ENCODE data around the gene APOBEC4. TPM values are rescaled to one million over a fixed set of nuclear protein-coding genes. Genes with fewer than 3 reads are reported as not detected.
A peak's percentile ranks its signal among the peaks of the same experiment; 100 is the strongest.
"Not testable (repeated sequence)": the region's sequence is repeated elsewhere in the genome, so short reads cannot be mapped to it uniquely, and the experiment has no call there.

Gene APOBEC4
- total RNA-seq, 4 donors from 2014 or later: not detected

GRCh38 chr1:183689762-183690204 is 36.7 kb upstream of the APOBEC4 start:
- H3K4me3 ChIP-seq: no peak overlapping the region
- H3K36me3 ChIP-seq: no peaks in the 10 kb centered on the region
- H3K27ac ChIP-seq: no peak overlapping the region
- intact Hi-C loops (cut with DNase I): no loop called here
- no peaks in the 10 kb centered on the region for H3K27me3 ChIP-seq
- TF ChIP-seq POLR2A (IDR thresholded peaks at IDR 0.05): no peak
- TF ChIP-seq CTCF (IDR thresholded peaks at IDR 0.05): no peak
- H3K4me1 ChIP-seq: no peaks in the 10 kb centered on the region
- H3K9me3 ChIP-seq: no peaks in the 10 kb centered on the region
- no peak for DNase-seq

DNA sequence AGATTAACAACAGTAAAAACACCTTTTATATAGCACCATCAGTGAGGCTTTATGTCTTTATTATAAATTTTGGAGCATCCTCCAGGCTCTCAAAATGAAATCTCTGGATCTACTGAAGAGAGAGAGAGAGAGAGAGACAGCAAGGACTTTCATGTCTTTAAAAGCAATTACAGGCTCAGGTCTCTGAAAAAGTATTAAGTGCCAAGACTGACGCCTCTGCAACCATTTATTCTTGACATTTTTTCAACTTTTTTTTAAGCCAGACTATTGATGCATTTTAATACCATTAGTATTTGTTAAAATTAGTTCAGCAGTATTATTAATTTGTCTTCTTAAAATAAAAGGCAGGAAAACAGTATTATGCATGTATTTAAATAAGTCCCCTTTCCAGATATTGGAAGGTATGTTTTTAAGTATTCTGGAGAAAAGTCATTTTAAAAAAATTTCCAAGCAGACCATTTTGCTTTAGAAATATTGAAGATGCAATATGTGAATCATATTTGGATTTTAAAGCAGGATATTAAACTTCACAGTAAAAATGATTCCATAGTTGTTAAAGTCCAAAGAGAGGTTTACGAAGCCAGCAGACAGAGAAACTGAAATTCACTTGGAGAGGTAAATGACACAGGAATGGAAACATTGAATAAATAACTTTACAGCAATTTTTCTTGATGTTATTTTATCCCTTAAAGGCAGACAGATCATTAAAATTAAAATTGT is 35.4 kb upstream of the APOBEC4 start:
- H3K4me3 ChIP-seq: no peak overlapping the region
- no peak for DNase-seq
- H3K36me3 ChIP-seq: no peaks in the 10 kb centered on the region
- H3K27me3 ChIP-seq: no peaks in the 10 kb centered on the region
- H3K27ac ChIP-seq: no peak overlapping the region
- H3K4me1 ChIP-seq: no peaks in the 10 kb centered on the region
- no peaks in the 10 kb centered on the region for H3K9me3 ChIP-seq
- TF ChIP-seq POLR2A (IDR thresholded peaks at IDR 0.05): no peak
- TF ChIP-seq CTCF (IDR thresholded peaks at IDR 0.05): no peak
- 75 to 83% methylated on average over 2 of the region's 2 CpGs for WGBS, 2 donors
- intact Hi-C loops (cut with DNase I): no loop called here

DNA sequence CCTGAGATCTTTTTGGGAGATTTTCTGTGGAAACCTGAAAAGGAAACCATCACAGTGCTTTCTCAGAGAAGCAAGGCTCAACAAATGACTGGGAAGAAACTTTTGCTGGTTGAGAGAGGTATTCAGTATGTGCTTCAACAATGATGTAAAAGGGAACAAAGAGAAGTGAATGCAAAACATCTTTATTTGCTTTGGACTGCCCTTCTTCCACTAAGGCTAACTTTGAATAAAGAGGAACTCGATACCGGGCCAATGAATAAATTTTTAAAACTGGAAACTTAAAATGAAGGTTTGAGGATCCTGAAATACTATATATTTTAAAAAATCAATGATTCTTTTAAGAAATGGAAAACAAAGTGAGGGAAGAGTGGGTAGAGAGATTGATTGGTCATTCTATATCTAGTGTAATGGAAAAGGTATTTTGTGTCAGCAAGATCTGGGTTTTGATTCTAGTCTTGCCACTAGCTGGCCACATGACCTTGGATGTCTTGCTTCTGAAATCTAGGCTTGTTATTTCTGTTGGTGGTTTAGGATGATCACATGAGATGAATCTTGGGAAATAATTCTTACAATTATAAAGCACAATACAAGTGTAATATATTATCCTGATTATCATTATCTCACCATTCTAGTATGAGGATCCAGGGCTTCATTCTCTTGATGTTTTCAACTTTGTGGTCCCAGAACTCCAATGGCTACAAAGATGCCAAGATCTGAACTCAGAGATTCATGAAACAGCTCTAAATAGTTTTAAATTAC is 34.6 kb upstream of the APOBEC4 start:
- Histone ChIP-seq H3K4me3 (no peak overlapping the region), H3K27me3 (no peaks in the 10 kb centered on the region), H3K36me3 (no peaks in the 10 kb centered on the region), H3K27ac (no peak overlapping the region), H3K4me1 (no peaks in the 10 kb centered on the region), H3K9me3 (no peaks in the 10 kb centered on the region)
- TF ChIP-seq POLR2A (IDR thresholded peaks at IDR 0.05): no peak
- no peak for TF ChIP-seq CTCF (IDR thresholded peaks at IDR 0.05)
- DNase-seq: no peak
- intact Hi-C loops (cut with DNase I): no loop called here
- 83 to 90% methylated on average over 2 of the region's 2 CpGs for WGBS, 2 donors

GRCh38 chr1:183686229-183686628 is 33.1 kb upstream of the APOBEC4 start:
- H3K36me3 ChIP-seq: no peaks in the 10 kb centered on the region
- intact Hi-C loops (cut with DNase I): no loop called here
- H3K27me3 ChIP-seq: no peaks in the 10 kb centered on the region
- H3K4me3 ChIP-seq: no peak overlapping the region
- TF ChIP-seq POLR2A (IDR thresholded peaks at IDR 0.05) (no peak), CTCF (IDR thresholded peaks at IDR 0.05) (no peak)
- no peaks in the 10 kb centered on the region for H3K4me1 ChIP-seq
- DNase-seq: no peak
- H3K9me3 ChIP-seq: no peaks in the 10 kb centered on the region
- H3K27ac ChIP-seq: no peak overlapping the region

DNA sequence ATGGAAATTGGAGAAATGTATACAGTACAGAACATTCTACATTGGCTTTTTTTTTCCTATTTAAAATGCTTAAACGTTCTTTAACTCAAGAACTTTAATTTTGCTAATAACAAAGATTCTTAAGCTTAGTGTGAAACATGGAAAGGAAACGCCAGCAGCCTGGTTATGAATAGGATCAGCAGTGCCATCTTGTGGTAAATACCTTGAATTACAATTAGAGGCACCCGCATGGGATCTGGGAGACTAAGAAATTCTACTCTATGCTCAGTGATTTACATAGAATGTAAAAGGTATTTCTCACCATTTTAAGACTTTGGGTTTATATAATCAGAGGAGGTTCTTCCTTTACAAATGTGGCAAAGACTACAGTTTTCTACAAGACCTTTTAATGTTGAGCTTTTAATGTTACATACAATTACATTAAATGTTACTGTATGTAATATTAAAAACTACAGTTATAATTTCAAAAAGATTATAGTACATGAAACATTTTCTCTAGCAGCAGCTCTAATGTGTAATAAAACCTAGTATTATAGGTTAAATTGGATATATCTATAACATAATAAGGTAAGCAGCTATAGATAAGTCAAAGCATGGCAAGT is 32.1 kb upstream of the APOBEC4 start:
- Histone ChIP-seq H3K4me1 (no peaks in the 10 kb centered on the region), H3K4me3 (no peak overlapping the region), H3K27ac (no peak overlapping the region), H3K9me3 (no peaks in the 10 kb centered on the region), H3K36me3 (no peaks in the 10 kb centered on the region), H3K27me3 (no peaks in the 10 kb centered on the region)
- no peak for DNase-seq
- WGBS, 2 donors: 8 to 9% methylated on average over 3 of the region's 3 CpGs
- TF ChIP-seq POLR2A (IDR thresholded peaks at IDR 0.05) (no peak), CTCF (IDR thresholded peaks at IDR 0.05) (peak; percentile 54 to 79 (median 70))
- intact Hi-C loops (cut with DNase I): no loop called here

DNA sequence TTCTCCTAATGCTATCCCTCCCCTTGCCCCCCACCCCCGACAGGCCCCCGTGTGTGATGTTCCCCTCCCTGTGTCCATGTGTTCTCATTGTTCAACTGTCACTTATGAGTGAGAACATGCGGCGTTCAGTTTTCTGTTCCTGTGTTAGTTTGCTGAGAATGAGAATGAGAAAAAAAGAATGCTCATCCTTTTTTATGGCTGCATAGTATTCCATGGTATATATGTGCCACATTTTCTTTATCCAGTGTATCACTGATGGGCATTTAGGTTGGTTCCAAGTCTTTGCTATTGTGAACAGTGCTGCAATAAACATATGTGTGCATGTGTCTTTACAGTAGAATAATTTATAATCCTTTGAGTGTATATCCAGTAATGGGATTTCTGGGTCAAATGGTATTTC is 26.2 kb upstream of the APOBEC4 start:
- H3K9me3 ChIP-seq; H3K27me3 ChIP-seq; H3K4me3 ChIP-seq; H3K27ac ChIP-seq; H3K36me3 ChIP-seq; DNase-seq; intact Hi-C loops (cut with DNase I); H3K4me1 ChIP-seq: not testable (repeated sequence)
- WGBS, 2 donors: 84 to 86% methylated on average over 3 to 4 of the region's 4 CpGs

Data from esophagus squamous epithelium (tissue), 5 donors.